ENCODE results near the gene FAM89B.
A peak's percentile ranks its signal among the peaks of the same experiment; 100 is the strongest.
"Not testable (repeated sequence)": the region's sequence is repeated elsewhere in the genome, so short reads cannot be mapped to it uniquely, and the experiment has no call there.

FAM89B gene

DNA sequence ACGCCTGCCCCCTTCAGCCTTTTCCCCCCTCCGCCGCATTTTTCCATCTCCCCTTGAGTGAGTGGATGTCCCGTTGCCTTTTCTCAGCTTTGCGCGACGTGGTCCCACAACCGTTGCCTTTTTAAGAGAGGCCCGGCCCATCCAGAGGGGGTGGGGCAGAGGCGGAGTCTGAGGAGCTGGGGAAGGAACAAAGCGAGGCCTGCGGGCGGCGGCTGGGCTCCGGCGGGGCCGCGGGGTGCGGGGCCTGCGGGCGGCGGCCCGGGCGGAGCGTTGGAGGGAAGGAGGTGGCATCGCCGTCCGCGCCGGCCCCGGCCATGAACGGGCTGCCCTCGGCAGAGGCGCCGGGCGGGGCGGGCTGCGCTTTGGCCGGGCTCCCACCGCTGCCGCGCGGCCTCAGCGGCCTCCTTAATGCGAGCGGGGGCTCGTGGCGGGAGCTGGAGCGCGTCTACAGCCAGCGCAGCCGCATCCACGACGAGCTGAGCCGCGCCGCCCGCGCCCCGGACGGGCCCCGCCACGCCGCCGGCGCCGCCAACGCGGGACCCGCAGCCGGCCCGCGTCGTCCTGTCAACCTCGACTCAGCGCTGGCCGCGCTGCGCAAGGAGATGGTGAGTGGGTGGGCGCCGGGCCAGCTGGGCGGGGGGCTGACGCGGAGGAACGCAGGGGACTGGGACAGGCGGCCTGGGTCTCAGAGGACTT lies at the start of gene FAM89B:
FAM89B (plus strand) TSS at position 183 of the 696 bp plus-strand sequence; CDS start at position 315, 132 bp downstream.
- DNase-seq, result peak; percentile 93

GRCh38 chr11:65522718-65523630 lies 49.4 kb upstream of the FAM89B start:
- DNase-seq, result peak; percentile 81

DNA sequence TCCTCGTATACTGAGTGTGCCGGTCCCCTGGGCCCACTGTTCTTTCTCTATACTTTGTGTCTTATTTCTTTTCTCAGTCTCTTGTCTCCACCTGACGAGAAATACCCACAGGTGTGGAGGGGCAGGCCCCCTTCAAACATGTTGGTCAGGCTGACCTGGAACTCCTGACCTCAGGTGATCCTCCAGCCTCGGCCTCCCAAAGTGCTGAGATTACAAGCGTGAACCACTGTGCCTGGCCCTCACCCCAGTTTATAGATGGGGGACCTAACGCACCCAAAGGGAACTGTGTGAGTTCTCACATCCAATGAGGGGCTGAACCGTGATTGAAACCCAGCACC lies 48.7 kb upstream of the FAM89B start:
- not testable (repeated sequence) for DNase-seq

- DNase-seq, result peak; percentile 66
Measured at GRCh38 chr11:65524014-65524740, 48.2 kb upstream of the FAM89B start.

GRCh38 chr11:65524741-65525545 lies 47.4 kb upstream of the FAM89B start, which contains the start of gene SCYL1:
TSS of gene SCYL1 (plus strand) at chr11:65525083. CDS start at chr11:65525154, 71 bp downstream.
- peak; percentile 89 for DNase-seq

DNA sequence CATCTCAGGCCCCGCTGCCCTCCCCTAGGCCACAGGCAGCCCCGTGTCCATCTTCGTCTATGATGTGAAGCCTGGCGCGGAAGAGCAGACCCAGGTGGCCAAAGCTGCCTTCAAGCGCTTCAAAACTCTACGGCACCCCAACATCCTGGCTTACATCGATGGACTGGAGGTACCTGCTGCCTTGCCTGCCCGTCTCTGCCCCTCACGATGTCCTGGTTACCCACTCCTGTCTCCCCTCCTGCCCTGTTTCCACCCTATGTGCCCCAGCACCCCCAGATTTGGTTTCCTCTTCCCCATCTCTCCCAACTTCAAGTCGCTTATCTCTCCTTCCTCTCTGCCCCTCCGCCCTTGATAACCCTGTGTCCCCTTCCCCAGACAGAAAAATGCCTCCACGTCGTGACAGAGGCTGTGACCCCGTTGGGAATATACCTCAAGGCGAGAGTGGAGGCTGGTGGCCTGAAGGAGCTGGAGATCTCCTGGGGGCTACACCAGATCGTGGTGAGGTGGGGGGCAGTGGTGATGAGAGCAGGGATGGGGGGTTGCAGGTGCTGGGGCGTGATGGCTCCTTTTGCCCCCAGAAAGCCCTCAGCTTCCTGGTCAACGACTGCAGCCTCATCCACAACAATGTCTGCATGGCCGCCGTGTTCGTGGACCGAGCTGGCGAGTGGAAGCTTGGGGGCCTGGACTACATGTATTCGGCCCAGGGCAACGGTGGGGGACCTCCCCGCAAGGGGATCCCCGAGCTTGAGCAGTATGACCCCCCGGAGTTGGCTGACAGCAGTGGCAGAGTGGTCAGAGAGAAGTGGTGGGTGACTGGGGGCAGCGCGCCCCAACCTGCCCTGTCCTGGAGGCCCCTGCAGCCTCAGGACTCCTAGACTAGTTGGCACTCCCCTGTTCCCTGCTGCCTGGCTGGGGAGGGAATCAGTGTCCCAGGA lies 46.5 kb upstream of the FAM89B start:
- no peak for DNase-seq

DNA sequence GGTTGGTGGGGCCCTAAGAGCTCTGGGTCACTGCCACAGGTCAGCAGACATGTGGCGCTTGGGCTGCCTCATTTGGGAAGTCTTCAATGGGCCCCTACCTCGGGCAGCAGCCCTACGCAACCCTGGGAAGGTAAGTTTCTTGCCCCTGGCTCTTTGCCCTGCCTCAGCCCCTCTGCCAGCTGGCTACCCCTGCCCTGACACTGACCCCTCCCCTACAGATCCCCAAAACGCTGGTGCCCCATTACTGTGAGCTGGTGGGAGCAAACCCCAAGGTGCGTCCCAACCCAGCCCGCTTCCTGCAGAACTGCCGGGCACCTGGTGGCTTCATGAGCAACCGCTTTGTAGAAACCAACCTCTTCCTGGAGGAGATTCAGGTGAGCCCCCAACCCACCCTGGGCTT lies 45.6 kb upstream of the FAM89B start:
- DNase-seq, result peak; percentile 42

DNA sequence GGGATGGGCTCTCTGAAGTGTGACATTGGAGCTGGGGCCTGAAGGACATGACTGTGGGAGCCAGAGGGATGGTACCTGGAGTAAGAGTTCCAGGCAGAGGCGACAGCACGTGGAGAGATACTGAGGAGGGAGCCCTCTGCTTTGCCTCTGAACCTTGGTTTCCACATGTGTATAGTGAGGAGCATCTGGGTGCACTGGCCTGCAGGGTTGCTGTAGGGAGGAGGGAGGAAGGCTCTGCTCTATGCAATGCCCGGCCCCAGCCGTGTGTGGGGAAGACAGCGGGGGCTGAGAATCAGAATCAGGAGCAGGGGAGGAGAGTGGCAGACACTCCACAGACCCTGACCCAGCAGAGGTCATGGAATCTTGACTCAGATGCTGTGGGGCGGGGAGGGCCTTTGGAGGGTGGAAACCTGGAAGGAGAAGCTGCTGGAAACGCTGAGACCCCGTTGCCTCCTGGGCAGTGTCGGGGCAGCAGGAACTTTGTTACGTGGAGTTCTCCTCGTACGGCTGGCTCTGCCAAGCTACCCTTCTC lies 43.5 kb upstream of the FAM89B start:
- peak; percentile 41 for DNase-seq

DNA sequence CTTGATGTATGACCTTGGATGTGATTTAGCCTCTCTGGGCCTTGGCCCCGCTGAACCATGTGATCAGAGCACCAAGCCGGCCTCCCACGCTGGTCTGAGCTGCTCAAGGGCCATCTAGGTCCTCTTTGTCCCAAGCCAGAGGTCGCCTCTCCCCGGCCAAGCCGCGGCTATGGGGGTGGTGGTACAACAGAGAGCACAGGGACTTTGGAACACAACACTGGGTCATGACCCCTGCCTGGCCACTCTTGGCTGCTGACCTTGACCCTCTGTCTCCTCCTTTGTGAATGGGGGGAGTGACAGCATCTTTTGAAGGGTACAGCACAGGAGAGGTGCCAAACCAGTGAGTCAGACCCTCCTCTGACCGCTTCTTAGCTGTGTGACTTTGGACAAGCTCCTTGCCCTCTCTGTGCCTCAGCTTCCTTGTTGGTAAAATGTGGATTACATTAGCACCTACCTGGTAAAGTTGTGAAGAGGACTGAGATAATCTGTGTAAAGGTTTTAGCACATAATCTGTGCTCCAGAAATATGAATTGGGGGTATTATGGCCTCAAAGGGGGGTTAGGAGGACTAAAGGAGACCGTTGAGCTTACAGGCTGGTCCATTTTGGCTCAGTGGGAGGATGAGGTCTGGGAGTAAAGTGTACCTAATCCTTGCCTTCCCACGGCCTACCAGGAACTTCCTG lies 42.7 kb upstream of the FAM89B start:
- no peak for DNase-seq

- no peak for DNase-seq
Measured at GRCh38 chr11:65530157-65530496, 42.2 kb upstream of the FAM89B start.

DNA sequence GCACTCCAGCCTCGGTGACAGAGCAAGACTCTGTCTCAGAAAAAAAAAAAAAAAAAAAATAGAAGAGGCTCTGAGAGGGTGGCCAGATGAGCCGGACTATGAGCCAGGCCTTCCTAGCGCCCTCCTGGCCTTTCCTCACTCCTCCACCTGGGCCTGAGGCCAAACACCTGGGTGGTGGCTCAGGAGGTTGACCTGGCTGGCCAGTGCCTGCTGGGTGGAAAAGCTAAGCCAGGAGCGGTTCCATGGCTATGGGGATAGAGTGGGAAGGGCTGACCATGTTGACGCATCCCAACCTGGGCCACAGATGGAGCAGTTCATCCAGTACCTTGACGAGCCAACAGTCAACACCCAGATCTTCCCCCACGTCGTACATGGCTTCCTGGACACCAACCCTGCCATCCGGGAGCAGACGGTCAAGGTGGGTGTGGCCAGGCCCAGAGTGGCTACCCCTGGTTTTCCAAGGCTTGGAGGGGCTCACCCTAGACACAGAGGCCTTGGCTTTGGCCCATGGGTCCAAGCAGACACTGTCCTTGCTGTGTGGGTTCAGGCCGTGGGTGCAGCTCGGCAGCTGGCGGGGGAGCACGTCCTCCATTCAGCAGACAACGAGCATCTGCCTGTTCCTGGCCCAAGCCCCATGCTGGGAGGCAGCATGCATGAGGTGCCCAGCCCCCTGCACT lies 39.8 kb upstream of the FAM89B start:
- no peak for DNase-seq

GRCh38 chr11:65535102-65535501 lies 37.2 kb upstream of the FAM89B start:
- DNase-seq, result no peak

GRCh38 chr11:65536412-65537295 lies 35.7 kb upstream of the FAM89B start:
- DNase-seq, result peak; percentile 53

- peak; percentile 40 for DNase-seq
Measured at GRCh38 chr11:65537296-65537597, 35.1 kb upstream of the FAM89B start.

DNA sequence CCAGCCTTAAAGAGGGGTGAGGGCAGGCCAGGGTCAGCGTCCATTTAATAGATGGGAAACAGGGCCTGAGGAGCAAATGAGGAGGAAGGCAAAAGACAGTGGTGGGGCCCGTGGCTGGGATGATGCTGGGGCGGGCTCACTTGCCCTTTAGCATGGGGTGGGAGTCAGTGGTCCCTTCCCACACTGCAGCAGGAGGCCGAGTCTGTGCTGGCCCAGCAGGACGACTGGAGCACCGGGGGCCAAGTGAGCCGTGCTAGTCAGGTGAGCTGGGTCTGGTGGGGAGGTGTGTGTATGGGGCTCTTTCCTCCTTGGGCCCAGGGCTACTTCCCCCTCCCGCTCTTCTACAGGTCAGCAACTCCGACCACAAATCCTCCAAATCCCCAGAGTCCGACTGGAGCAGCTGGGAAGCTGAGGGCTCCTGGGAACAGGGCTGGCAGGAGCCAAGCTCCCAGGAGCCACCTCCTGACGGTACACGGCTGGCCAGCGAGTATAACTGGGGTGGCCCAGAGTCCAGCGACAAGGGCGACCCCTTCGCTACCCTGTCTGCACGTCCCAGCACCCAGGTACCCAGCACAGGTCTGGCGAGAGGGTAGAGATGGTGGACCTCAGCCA lies 34.6 kb upstream of the FAM89B start:
- no peak for DNase-seq

GRCh38 chr11:65538232-65538914 lies 34.0 kb upstream of the FAM89B start:
- peak; percentile 52 for DNase-seq

DNA sequence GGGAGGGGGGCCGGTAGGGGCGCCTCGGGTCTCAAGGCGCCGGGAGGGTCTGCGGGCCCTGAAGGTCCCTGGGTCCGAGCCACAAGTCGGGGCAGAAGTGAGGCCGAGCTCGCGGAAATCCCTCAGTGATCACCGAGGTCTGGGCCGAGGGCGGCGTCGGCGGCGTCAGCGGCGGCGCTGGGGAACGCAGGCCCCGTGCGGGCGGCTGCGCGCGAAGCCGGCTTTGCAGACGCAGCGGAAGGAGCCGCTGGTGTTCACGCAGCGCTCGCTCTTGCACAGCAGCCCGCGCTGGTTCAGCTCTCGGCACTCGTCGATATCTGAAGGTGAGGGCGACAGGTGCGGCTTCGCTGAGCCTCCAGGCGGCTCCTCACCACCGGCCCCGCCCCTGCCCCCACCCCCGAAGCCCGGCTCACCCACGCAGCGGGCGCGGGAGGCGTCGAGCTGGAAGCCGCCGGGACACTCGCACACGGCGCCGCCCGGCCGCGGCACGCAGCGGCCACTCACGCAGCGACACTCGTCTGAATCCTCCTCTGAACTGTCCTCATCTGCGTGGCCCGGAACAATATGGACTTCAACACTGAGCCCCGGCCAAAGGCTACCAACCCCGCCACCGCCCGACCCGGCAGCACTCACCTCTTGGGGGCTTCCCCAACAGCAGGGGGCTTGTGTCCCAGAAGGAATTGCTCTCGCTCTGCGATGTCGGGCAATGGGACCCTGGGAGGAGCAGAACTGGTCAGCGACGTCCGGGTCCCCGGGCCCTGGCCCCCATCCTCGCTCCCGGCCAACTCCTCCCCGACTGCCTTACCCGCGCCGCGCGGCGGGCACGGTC lies 33.2 kb upstream of the FAM89B start:
- DNase-seq, result peak; percentile 68
